Activated CD4-positive, alpha-beta T cell treated with anti-CD3 and anti-CD28 coated beads, Interleukin-2, amount 10 ng/mL, durations not matched to agents 24 days and 14 days (primary cell): ENCODE results near the gene GLG1. TPM values are rescaled to one million over a fixed set of nuclear protein-coding genes. Genes with fewer than 3 reads are reported as not detected.
A peak's percentile ranks its signal among the peaks of the same experiment; 100 is the strongest.
"Not testable (repeated sequence)": the region's sequence is repeated elsewhere in the genome, so short reads cannot be mapped to it uniquely, and the experiment has no call there.

Experiments
- DNase-seq: peaks from one replicate; pipeline ENCODE4 v3.0.0; 2022
- H3K27ac Mint-ChIP-seq: one replicate; pipeline ENCODE4 v1.8.0; 2022; ENCODE audit warnings: mild to moderate bottlenecking, mixed read lengths
- H3K27me3 Mint-ChIP-seq: one replicate; pipeline ENCODE4 v1.8.0; 2022; ENCODE audit warnings: mixed read lengths
- H3K36me3 Mint-ChIP-seq: one replicate; pipeline ENCODE4 v1.8.0; 2022; ENCODE audit warnings: low read depth, mild to moderate bottlenecking, mixed read lengths
- H3K4me1 Mint-ChIP-seq: one replicate; pipeline ENCODE4 v1.8.0; 2021; ENCODE audit warnings: mixed read lengths
- H3K4me3 Mint-ChIP-seq: one replicate; pipeline ENCODE4 v1.8.0; 2022; ENCODE audit warnings: mild to moderate bottlenecking, moderate library complexity, mixed read lengths
- H3K9me3 Mint-ChIP-seq: one replicate; pipeline ENCODE4 v1.8.0; 2021; ENCODE audit warnings: mixed read lengths
- intact Hi-C: fragments of 100-400 bp; cut with micrococcal nuclease; formaldehyde crosslinking; loops from one replicate; pipeline ENCODE4 v1.15.1; 2023
- total RNA-seq: library from RNA; stranded (reverse); gene quantifications from 2 replicates; pipeline ENCODE4 v1.2.3, GENCODE V29; 2022

The GLG1 gene
- total RNA-seq, 1 donor from 2014 or later = 64.7 TPM

DNA sequence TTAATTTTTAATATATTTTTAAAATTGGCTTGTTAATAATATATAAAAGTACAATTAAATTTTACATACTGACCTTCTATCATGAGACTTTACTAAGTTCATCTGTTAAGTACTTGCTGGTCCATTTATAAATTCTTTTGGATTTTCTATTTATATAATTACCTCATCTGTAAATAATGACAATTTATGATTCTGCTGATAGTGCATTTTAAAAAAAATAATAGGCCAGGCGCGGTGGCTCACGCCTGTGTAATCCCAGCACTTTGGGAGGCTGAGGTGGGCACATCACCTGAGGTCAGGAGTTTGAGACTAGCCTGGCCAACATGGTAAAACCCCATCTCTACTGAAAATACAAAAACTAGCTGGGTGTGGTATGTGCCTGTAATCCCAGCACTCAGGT lies 83.2 kb downstream of the GLG1 start:
- H3K27me3 Mint-ChIP-seq, DNase-seq, H3K4me1 Mint-ChIP-seq, H3K27ac Mint-ChIP-seq, intact Hi-C loops, H3K4me3 Mint-ChIP-seq, H3K9me3 Mint-ChIP-seq: not testable (repeated sequence)
- peaks cover 39% of the 10 kb centered on the region for H3K36me3 Mint-ChIP-seq

- intact Hi-C loops = no loop called here
- Mint-ChIP-seq H3K4me3 (no peak overlapping the region), H3K9me3 (peaks cover 6% of the 10 kb centered on the region), H3K4me1 (peaks cover 6% of the 10 kb centered on the region), H3K27me3 (no peaks in the 10 kb centered on the region), H3K27ac (no peak overlapping the region), H3K36me3 (peaks cover 39% of the 10 kb centered on the region)
- DNase-seq = no peak
Measured at GRCh38 chr16:74522160-74522559, 84.8 kb downstream of the GLG1 start.

- H3K27me3 Mint-ChIP-seq = no peaks in the 10 kb centered on the region
- intact Hi-C loops = no loop called here
- H3K27ac Mint-ChIP-seq = no peak overlapping the region
- peaks cover 6% of the 10 kb centered on the region for H3K9me3 Mint-ChIP-seq
- peaks cover 37% of the 10 kb centered on the region for H3K36me3 Mint-ChIP-seq
- H3K4me3 Mint-ChIP-seq = no peak overlapping the region
- no peak for DNase-seq
- peaks cover 6% of the 10 kb centered on the region for H3K4me1 Mint-ChIP-seq
Measured at GRCh38 chr16:74521691-74522090, 85.2 kb downstream of the GLG1 start.

GRCh38 chr16:74518934-74519333 lies 88.0 kb downstream of the GLG1 start:
- H3K4me3 Mint-ChIP-seq, H3K27me3 Mint-ChIP-seq, intact Hi-C loops, H3K9me3 Mint-ChIP-seq, H3K27ac Mint-ChIP-seq, DNase-seq: not testable (repeated sequence)
- H3K36me3 Mint-ChIP-seq = peaks cover 30% of the 10 kb centered on the region
- peaks cover 21% of the 10 kb centered on the region for H3K4me1 Mint-ChIP-seq

DNA sequence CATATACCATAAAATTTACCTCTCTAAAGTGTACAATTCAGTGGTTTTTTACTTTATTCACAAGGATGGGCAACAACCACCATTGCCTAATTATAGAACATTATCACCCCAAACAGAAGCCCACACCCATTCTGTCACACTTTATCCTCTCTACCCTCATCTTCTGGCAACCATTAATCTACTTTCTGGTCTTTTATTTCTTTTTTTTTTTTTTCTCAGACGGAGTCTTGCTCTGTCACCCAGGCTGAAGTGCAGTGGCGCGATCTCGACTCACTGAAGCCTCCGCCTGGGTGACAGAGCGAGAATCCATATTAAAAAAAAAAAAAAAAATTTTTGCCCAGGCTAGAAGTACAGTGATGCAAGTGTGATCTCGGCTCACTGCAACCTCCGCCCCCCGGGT lies 95.0 kb downstream of the GLG1 start:
- intact Hi-C loops = no loop called here
- H3K27ac Mint-ChIP-seq = no peak overlapping the region
- H3K4me1 Mint-ChIP-seq = peaks cover 29% of the 10 kb centered on the region
- H3K36me3 Mint-ChIP-seq = peaks cover 29% of the 10 kb centered on the region
- no peaks in the 10 kb centered on the region for H3K9me3 Mint-ChIP-seq
- DNase-seq = no peak
- no peaks in the 10 kb centered on the region for H3K27me3 Mint-ChIP-seq
- H3K4me3 Mint-ChIP-seq = no peak overlapping the region

DNA sequence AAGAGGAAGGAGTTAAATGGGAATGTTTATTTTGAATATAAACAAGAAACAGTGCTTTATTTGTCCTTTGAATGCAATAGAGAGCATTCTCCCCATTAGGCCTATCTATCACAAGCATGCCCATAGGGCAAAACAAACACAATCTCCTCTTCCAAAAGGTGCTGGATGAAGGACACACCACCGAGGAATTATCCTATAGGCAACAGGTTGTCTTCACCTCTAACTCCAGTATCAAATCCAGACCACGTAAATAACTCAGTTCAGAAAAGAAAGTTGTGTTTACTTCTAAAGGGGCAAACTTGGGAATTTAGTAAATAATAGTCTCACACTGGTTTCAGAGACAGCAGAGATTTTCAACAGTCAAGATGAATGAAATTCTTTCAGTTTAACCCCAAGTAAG lies 101.9 kb downstream of the GLG1 start:
- Mint-ChIP-seq H3K4me3 (no peak overlapping the region), H3K27me3 (no peaks in the 10 kb centered on the region), H3K36me3 (peaks cover 38% of the 10 kb centered on the region), H3K4me1 (peaks cover 16% of the 10 kb centered on the region), H3K27ac (no peak overlapping the region), H3K9me3 (no peaks in the 10 kb centered on the region)
- intact Hi-C loops = loop anchor here (10.0 kb wide), 1 partner anchor 70 kb away; no protein-coding TSS in a partner anchor
- no peak for DNase-seq

DNA sequence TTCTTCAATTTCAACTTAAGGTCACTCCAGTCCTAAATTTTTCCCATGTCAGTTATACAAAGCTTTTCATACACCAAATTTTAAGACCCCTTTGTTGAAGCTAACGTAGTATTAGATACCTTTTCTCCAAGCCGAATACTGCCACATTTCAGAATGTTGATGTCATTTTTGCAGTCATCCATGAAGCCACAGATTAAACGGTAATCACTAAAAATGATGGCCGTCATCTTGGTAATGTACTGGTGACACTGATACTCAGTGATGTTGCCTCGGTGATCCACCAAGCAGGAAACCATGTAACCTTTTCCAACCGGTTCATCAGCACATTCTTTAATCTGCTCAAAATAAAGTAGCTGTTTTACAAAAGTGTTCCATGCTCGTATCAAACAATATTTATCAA lies 103.5 kb downstream of the GLG1 start:
- intact Hi-C loops = loop anchor here (10.0 kb wide), 1 partner anchor 71 kb away; no protein-coding TSS in a partner anchor
- Mint-ChIP-seq H3K36me3 (peaks cover 35% of the 10 kb centered on the region), H3K27ac (no peak overlapping the region)

GRCh38 chr16:74501484-74502478 lies 105.1 kb downstream of the GLG1 start:
- H3K36me3 Mint-ChIP-seq = peaks cover 27% of the 10 kb centered on the region
- H3K27me3 Mint-ChIP-seq = no peaks in the 10 kb centered on the region
- DNase-seq = no peak
- H3K27ac Mint-ChIP-seq = peak overlapping the region; percentile 41
- no peaks in the 10 kb centered on the region for H3K9me3 Mint-ChIP-seq
- intact Hi-C loops = loop anchor here (10.0 kb wide), 1 partner anchor 73 kb away; no protein-coding TSS in a partner anchor
- H3K4me3 Mint-ChIP-seq = no peak overlapping the region
- peaks cover 8% of the 10 kb centered on the region for H3K4me1 Mint-ChIP-seq

More for the DNA sequence above, 103.5 kb downstream of the GLG1 start:
- no peak for DNase-seq
- Mint-ChIP-seq H3K4me3 (no peak overlapping the region), H3K4me1 (peaks cover 12% of the 10 kb centered on the region), H3K27me3 (no peaks in the 10 kb centered on the region), H3K9me3 (no peaks in the 10 kb centered on the region)

DNA sequence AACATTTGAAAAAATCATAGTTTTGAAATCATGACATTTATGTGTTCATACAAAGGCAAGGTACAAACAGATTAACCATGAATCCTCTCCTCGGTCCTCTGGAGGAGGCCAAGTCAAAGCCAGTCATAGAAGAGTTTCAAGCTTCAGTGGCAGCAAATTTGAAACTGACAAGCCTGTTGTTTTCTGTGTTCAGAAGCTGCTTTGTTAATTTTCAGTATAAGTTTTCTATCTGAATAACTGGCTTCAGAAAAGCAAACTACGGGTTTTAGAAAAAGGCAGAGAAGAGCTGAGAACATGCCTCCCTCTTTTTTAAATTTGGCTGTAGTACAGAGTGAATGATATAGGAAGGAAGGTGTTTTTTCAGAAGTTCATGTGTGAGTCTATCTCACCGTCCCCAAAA lies 106.0 kb downstream of the GLG1 start:
- peaks cover 4% of the 10 kb centered on the region for H3K4me1 Mint-ChIP-seq
- H3K36me3 Mint-ChIP-seq = peaks cover 29% of the 10 kb centered on the region
- intact Hi-C loops = loop anchor here (10.0 kb wide), 1 partner anchor 74 kb away; no protein-coding TSS in a partner anchor
- no peak for DNase-seq
- no peak overlapping the region for H3K4me3 Mint-ChIP-seq
- no peaks in the 10 kb centered on the region for H3K9me3 Mint-ChIP-seq
- H3K27ac Mint-ChIP-seq = no peak overlapping the region
- H3K27me3 Mint-ChIP-seq = no peaks in the 10 kb centered on the region

GRCh38 chr16:74499114-74499513 lies 107.8 kb downstream of the GLG1 start:
- Mint-ChIP-seq H3K4me1 (peaks cover 4% of the 10 kb centered on the region), H3K36me3 (peaks cover 35% of the 10 kb centered on the region), H3K4me3 (no peak overlapping the region), H3K27ac (no peak overlapping the region), H3K9me3 (no peaks in the 10 kb centered on the region), H3K27me3 (no peaks in the 10 kb centered on the region)
- no peak for DNase-seq
- intact Hi-C loops = no loop called here

DNA sequence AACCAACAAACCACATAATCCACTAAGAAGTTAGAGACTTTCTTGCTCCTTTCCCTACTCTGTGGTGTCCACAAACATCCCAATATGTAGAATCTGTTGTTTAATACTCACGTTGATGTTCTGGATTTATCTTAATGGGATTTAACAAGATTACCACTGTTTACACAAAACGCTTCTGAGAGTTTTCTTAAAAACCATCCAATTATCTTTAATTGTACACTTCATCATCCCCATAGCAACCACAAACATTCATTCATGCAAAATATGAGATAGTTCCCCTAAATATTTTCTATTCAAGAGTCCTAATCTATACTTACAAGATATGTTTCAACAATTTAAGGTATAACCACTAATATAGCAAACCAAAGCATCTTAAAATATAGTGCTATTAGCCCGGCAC lies 109.2 kb downstream of the GLG1 start:
- intact Hi-C loops = no loop called here

DNA sequence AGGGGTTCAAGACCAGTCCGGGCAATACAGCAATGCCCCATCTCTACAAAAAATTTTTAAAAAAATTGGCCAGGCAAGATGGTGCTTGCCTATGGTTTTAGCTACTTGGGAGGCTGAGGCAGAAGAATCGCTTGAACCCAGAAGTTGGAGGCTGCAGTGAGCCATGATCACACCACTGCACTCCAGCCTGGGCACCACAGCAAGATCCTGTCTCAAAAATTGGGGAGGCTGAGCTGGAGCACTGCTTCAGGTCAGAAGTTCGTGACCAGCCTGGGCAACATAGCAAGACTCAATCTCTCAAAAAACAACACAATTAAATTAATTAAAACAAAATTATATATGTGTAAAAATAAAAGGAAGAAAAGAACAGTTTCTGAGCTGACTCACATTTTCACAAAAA lies 110.9 kb downstream of the GLG1 start:
- peaks cover 39% of the 10 kb centered on the region for H3K36me3 Mint-ChIP-seq
- H3K4me1 Mint-ChIP-seq = no peaks in the 10 kb centered on the region

More for the DNA sequence above, 109.2 kb downstream of the GLG1 start:
- H3K4me1 Mint-ChIP-seq = peaks cover 4% of the 10 kb centered on the region
- H3K4me3 Mint-ChIP-seq = no peak overlapping the region
- peaks cover 38% of the 10 kb centered on the region for H3K36me3 Mint-ChIP-seq
- no peak for DNase-seq
- H3K9me3 Mint-ChIP-seq = no peaks in the 10 kb centered on the region
- no peak overlapping the region for H3K27ac Mint-ChIP-seq
- H3K27me3 Mint-ChIP-seq = no peaks in the 10 kb centered on the region

DNA sequence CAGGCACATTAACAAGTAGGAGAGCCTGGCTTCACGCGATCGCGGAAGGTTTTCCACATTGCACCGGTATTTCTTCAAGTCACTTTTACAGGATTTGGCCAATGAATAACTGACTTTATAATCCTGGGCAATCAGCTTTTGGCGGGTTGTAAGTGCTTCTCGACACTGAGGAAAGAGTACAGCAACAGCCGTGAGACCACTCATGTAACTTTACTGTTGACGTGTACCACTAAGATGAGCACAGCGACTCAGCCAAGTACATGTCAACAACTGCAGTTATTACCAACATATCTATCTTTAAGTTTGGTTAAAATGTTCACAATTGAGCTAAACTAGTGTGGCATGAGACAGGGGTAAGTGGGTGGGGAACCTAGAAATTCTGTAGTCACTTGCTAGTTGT lies 113.9 kb downstream of the GLG1 start:
- H3K4me1 Mint-ChIP-seq = no peaks in the 10 kb centered on the region
- H3K9me3 Mint-ChIP-seq = no peaks in the 10 kb centered on the region
- no peak overlapping the region for H3K4me3 Mint-ChIP-seq
- H3K36me3 Mint-ChIP-seq = peaks cover 55% of the 10 kb centered on the region
- no peaks in the 10 kb centered on the region for H3K27me3 Mint-ChIP-seq
- DNase-seq = no peak
- intact Hi-C loops = no loop called here
- no peak overlapping the region for H3K27ac Mint-ChIP-seq

More for the DNA sequence above, 110.9 kb downstream of the GLG1 start:
- Mint-ChIP-seq H3K27me3 (no peaks in the 10 kb centered on the region), H3K9me3 (no peaks in the 10 kb centered on the region), H3K27ac (no peak overlapping the region), H3K4me3 (no peak overlapping the region)
- intact Hi-C loops = no loop called here
- no peak for DNase-seq
